BE2C (cell line): Measurements from ENCODE around the gene SHB.

Experiments used
- DNase-seq: peaks from one replicate; pipeline ENCODE4 v3.0.0-alpha.2; 2020
- H3K27me3 ChIP-seq: fragments of 250-450 bp; sonication (Bioruptor Pico); 2 replicates; pipeline ENCODE4 v1.5.1; 2020; ENCODE audit warnings: mild to moderate bottlenecking
- H3K36me3 ChIP-seq: fragments of 250-450 bp; sonication (Bioruptor Pico); 2 replicates; pipeline ENCODE4 v1.5.1; 2020; ENCODE audit warnings: mild to moderate bottlenecking
- H3K4me1 ChIP-seq: fragments of 250-450 bp; sonication (Bioruptor Pico); 2 replicates; pipeline ENCODE4 v1.5.1; 2020
- H3K4me3 ChIP-seq: 2 replicates; pipeline ENCODE4 v1.5.1; 2011; ENCODE audit warnings: low read depth, low read length
- H3K9me3 ChIP-seq: fragments of 250-450 bp; sonication (Bioruptor Pico); 2 replicates; pipeline ENCODE4 v1.5.1; 2020
- CTCF ChIP-seq: IDR thresholded peaks from 2 replicates; pipeline ENCODE4 v1.5.1; 2012; ENCODE audit warnings: mild to moderate bottlenecking, low read depth, low read length

Gene SHB

GRCh38 chr9:38007016-38007415, 62.0 kb downstream of the SHB start:
- H3K9me3 ChIP-seq, result no peaks in the 10 kb centered on the region
- no peaks in the 10 kb centered on the region for H3K36me3 ChIP-seq
- DNase-seq, result no peak
- TF ChIP-seq CTCF, result no peak
- no peak overlapping the region for H3K4me3 ChIP-seq
- no peaks in the 10 kb centered on the region for H3K27me3 ChIP-seq
- peaks cover 8% of the 10 kb centered on the region for H3K4me1 ChIP-seq

GRCh38 chr9:38006163-38006562, 62.9 kb downstream of the SHB start:
- H3K36me3 ChIP-seq, result no peaks in the 10 kb centered on the region
- H3K4me1 ChIP-seq, result peaks cover 8% of the 10 kb centered on the region
- DNase-seq, result no peak
- TF ChIP-seq CTCF, result no peak
- H3K9me3 ChIP-seq, result no peaks in the 10 kb centered on the region
- H3K4me3 ChIP-seq, result no peak overlapping the region
- no peaks in the 10 kb centered on the region for H3K27me3 ChIP-seq

- TF ChIP-seq CTCF, result no peak
- no peaks in the 10 kb centered on the region for H3K27me3 ChIP-seq
- H3K9me3 ChIP-seq, result no peaks in the 10 kb centered on the region
- H3K4me3 ChIP-seq, result no peak overlapping the region
- no peak for DNase-seq
- no peaks in the 10 kb centered on the region for H3K36me3 ChIP-seq
- H3K4me1 ChIP-seq, result peaks cover 12% of the 10 kb centered on the region
Observed at GRCh38 chr9:38004809-38005560, 64.0 kb downstream of the SHB start.

DNA sequence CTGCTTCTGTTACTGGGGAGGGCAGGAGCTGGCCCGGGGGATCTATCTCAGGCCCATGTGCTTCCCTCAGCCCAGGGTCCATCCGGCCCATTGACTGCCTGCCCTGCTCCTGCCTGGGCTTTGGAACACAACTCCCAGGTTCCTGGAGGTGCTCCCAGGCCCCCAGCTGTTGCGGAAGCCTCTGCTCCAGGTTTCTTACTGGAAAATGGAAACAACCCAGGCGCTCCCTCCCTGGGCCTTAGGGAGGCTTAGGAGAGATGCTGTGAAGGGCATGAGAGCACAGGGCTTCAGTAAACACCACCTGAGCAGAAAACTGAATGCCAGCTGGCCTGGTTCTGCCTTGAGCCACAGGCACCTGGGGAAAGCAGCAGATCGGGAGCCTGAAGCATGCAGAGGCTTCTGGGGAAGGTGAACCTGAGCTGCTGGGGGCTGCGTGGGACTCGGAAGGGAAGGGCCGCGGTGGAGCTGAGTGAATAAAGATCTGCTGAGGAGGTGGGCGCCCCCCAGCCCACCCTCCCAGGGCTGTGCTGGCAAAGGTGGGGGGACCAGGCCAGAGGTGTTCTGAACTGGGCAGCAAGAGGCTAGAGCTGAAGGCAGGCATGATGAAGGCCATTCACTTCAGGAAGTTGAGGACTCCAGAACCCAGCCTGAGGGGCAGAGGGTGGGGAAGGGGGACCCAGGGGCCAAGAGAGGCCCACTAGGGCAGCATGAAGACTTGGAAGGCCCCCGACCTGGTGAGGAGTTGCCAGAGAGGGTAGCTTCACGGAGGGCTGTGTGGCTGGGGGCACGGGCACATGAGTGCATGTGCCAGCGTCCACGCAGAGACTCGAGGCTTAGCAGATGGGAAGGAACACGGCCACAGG, 64.8 kb downstream of the SHB start:
- Histone ChIP-seq H3K36me3 (no peaks in the 10 kb centered on the region), H3K27me3 (no peaks in the 10 kb centered on the region), H3K4me3 (no peak overlapping the region), H3K4me1 (peaks cover 17% of the 10 kb centered on the region), H3K9me3 (no peaks in the 10 kb centered on the region)
- no peak for DNase-seq
- no peak for TF ChIP-seq CTCF

DNA sequence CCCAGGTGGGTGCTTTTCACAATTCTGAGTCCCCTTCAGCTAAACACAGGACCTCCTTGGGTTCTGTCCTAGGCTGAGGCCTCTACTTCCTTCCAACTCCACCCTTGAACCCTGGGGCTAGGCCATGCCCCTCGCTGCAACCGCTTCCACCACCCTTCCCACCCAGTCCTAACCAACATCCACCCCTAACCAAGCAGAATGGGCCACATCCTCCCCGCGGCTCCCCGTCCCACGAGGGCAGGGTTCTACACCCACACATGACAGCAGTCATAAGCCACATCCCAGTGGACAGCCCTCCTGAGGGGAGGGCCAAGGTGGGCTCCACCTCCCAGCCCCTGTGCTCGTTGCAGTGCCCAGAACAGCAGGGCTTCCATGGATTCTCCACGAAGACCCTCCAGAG, 65.8 kb downstream of the SHB start:
- no peaks in the 10 kb centered on the region for H3K27me3 ChIP-seq
- DNase-seq, result no peak
- no peak for TF ChIP-seq CTCF
- H3K9me3 ChIP-seq, result no peaks in the 10 kb centered on the region
- H3K36me3 ChIP-seq, result no peaks in the 10 kb centered on the region
- H3K4me1 ChIP-seq, result peaks cover 22% of the 10 kb centered on the region
- no peak overlapping the region for H3K4me3 ChIP-seq

GRCh38 chr9:38001430-38001829, 67.6 kb downstream of the SHB start:
- H3K27me3 ChIP-seq, result no peaks in the 10 kb centered on the region
- TF ChIP-seq CTCF, result no peak
- H3K36me3 ChIP-seq, result no peaks in the 10 kb centered on the region
- H3K4me1 ChIP-seq, result peaks cover 36% of the 10 kb centered on the region
- no peak overlapping the region for H3K4me3 ChIP-seq
- no peak for DNase-seq
- H3K9me3 ChIP-seq, result no peaks in the 10 kb centered on the region
